ENCODE results near the gene SNAI1. TPM values are rescaled to one million over a fixed set of nuclear protein-coding genes. Genes with fewer than 3 reads are reported as not detected.

Gene SNAI1
- total RNA-seq, 2 experiments from 2014 or later = 1.6 to 3.6 TPM

DNA sequence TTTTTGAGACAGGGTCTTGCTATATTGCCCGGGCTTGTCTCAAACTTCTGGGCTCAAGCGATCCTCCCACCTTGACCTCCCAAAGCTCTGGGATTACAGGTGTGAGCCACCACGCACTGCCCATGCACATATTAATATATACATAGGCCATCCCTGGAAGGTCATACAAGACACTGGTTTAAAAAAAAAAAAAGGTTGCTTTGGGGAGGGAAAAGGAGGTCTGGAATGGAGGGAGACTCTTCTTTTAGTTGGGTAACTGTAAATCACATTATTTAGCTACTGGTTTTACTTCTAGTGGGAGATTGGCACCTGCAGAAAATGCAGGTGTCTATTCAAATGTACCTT is 4.1 kb upstream of the SNAI1 start:
- Histone ChIP-seq H3K4me3 (ENCODE audit: low read depth, low read length, poor library complexity, severe bottlenecking) (no peak overlapping the region), H3K9me3 (ENCODE audit: low read length) (no peaks in the 10 kb centered on the region), H4K20me1 (ENCODE audit: insufficient read depth, low read length) (no peaks in the 10 kb centered on the region), H3K4me1 (ENCODE audit: insufficient read depth, low read length, poor library complexity, severe bottlenecking) (peaks cover 44% of the 10 kb centered on the region), H2AFZ (ENCODE audit: low read length) (peak overlapping the region; percentile 81; the same call in 1 of the 2 replicates), H3K36me3 (ENCODE audit: insufficient read depth, low read length) (no peaks in the 10 kb centered on the region), H3K9me2 (ENCODE audit: insufficient read depth, low read length) (no peaks in the 10 kb centered on the region), H3K27ac (ENCODE audit: low read depth, low read length, poor library complexity, severe bottlenecking) (no peak overlapping the region), H3K4me2 (ENCODE audit: low read length) (peak overlapping the region; percentile 69), H3K79me2 (ENCODE audit: insufficient read depth, low read depth, low read length) (no peaks in the 10 kb centered on the region)
- POLR2A ChIA-PET = interaction anchor here (0.7 to 1.1 kb wide), 3 partner anchors 9 to 137 kb away, joined by 3 to 4 read pairs (median 3); no protein-coding TSS in a partner anchor
- CTCF ChIA-PET (ENCODE audit: unreplicated experiment) = interaction anchor here (1.1 to 2.0 kb wide), 2 partner anchors 62 to 92 kb away, joined by 4 to 22 read pairs; no protein-coding TSS in a partner anchor
- BruUV-seq (replicated peaks) = no TSS peak
- no peak for DNase-seq (ENCODE audit: low spot score)
- intact Hi-C loops (cut with micrococcal nuclease; ENCODE audit: unreplicated experiment) = loop anchor here (1.0 kb wide), 5 partner anchors 47 to 201 kb away; no protein-coding TSS in a partner anchor
- no peak for TF ChIP-seq EZH2phosphoT487 (IDR thresholded peaks at IDR 0.05; ENCODE audit: borderline replicate concordance, low read depth, low read length)
- TF ChIP-seq, protein P1, sequence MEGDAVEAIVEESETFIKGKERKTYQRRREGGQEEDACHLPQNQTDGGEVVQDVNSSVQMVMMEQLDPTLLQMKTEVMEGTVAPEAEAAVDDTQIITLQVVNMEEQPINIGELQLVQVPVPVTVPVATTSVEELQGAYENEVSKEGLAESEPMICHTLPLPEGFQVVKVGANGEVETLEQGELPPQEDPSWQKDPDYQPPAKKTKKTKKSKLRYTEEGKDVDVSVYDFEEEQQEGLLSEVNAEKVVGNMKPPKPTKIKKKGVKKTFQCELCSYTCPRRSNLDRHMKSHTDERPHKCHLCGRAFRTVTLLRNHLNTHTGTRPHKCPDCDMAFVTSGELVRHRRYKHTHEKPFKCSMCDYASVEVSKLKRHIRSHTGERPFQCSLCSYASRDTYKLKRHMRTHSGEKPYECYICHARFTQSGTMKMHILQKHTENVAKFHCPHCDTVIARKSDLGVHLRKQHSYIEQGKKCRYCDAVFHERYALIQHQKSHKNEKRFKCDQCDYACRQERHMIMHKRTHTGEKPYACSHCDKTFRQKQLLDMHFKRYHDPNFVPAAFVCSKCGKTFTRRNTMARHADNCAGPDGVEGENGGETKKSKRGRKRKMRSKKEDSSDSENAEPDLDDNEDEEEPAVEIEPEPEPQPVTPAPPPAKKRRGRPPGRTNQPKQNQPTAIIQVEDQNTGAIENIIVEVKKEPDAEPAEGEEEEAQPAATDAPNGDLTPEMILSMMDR (conservative IDR thresholded peaks at IDR 0.05; ENCODE audit: low read length) = no peak

- TF ChIP-seq, protein P1 (conservative IDR thresholded peaks at IDR 0.05; ENCODE audit: low read length) = peak; percentile 100
- TF ChIP-seq EZH2phosphoT487 (IDR thresholded peaks at IDR 0.05; ENCODE audit: borderline replicate concordance, low read depth, low read length) = no peak
- H3K79me2 ChIP-seq (ENCODE audit: insufficient read depth, low read depth, low read length) = no peaks in the 10 kb centered on the region
- intact Hi-C loops (cut with micrococcal nuclease; ENCODE audit: unreplicated experiment) = loop anchor here (1.0 kb wide), 5 partner anchors 46 to 200 kb away; no protein-coding TSS in a partner anchor
- no TSS peak for BruUV-seq (replicated peaks)
- peak; percentile 69 for DNase-seq (ENCODE audit: low spot score)
- peak overlapping the region; percentile 81 for H2AFZ ChIP-seq (ENCODE audit: low read length)
- peaks cover 44% of the 10 kb centered on the region for H3K4me1 ChIP-seq (ENCODE audit: insufficient read depth, low read length, poor library complexity, severe bottlenecking)
- no peak overlapping the region for H3K27ac ChIP-seq (ENCODE audit: low read depth, low read length, poor library complexity, severe bottlenecking)
- H3K4me2 ChIP-seq (ENCODE audit: low read length) = peak overlapping the region; percentile 69
- H3K9me2 ChIP-seq (ENCODE audit: insufficient read depth, low read length) = no peaks in the 10 kb centered on the region
- no peaks in the 10 kb centered on the region for H3K36me3 ChIP-seq (ENCODE audit: insufficient read depth, low read length)
- peak overlapping the region; percentile 35 for H3K4me3 ChIP-seq (ENCODE audit: low read depth, low read length, poor library complexity, severe bottlenecking)
- CTCF ChIA-PET (ENCODE audit: unreplicated experiment) = interaction anchor here (0.9 to 2.0 kb wide), 4 partner anchors 33 to 92 kb away, joined by 3 to 22 read pairs (median 4); no protein-coding TSS in a partner anchor
- H3K9me3 ChIP-seq (ENCODE audit: low read length) = no peaks in the 10 kb centered on the region
- no peaks in the 10 kb centered on the region for H4K20me1 ChIP-seq (ENCODE audit: insufficient read depth, low read length)
- POLR2A ChIA-PET = interaction anchor here (0.7 to 1.1 kb wide), 3 partner anchors 9 to 137 kb away, joined by 3 to 4 read pairs (median 3); no protein-coding TSS in a partner anchor
Observed at GRCh38 chr20:49979030-49979832, 3.5 kb upstream of the SNAI1 start.

All from OCI-LY7 (cell line).